CD14-positive monocyte (primary cell): ENCODE data around the gene C1orf50. TPM values are rescaled to one million over a fixed set of nuclear protein-coding genes. Genes with fewer than 3 reads are reported as not detected.

Experiments
- DNase-seq, 3 donors: peaks; one replicate each; pipeline ENCODE4 v3.0.0-alpha.2; 2011 to 2022
- H2AFZ ChIP-seq: 2 replicates; pipeline ENCODE4 v1.6.0; 2012; ENCODE audit warnings: mild to moderate bottlenecking, low read depth, low read length, inconsistent platforms; ENCODE audit not compliant: insufficient read depth, poor library complexity, severe bottlenecking
- H3K27ac ChIP-seq, 2 donors: 1 replicate in 1 of 2; 2 replicates in 1 of 2; pipeline ENCODE4 v1.5.1; 2012 to 2013; ENCODE audit warnings: low read length in 2 of 2, control low read depth in 1 of 2, inconsistent platforms in 1 of 2, low read depth in 1 of 2, mild to moderate bottlenecking in 1 of 2
- H3K27me3 ChIP-seq, 2 donors: one replicate each; pipeline versions ENCODE4 v1.6.0 to v1.6.1; 2011 to 2013; ENCODE audit warnings: low read length in 2 of 2; ENCODE audit not compliant: control insufficient read depth in 2 of 2, insufficient read depth in 2 of 2
- H3K36me3 ChIP-seq, 2 donors: replicated peaks in 1 of 2; 1 replicate in 1 of 2; 2 replicates in 1 of 2; pipeline versions ENCODE4 v1.5.1 to v1.6.1; 2012 to 2013; ENCODE audit warnings: low read length in 2 of 2, control low read depth in 1 of 2, inconsistent platforms in 1 of 2, mild to moderate bottlenecking in 1 of 2; ENCODE audit not compliant: insufficient read depth in 2 of 2, control insufficient read depth in 1 of 2
- H3K4me1 ChIP-seq, 2 donors: 1 replicate in 1 of 2; 2 replicates in 1 of 2; pipeline versions ENCODE4 v1.5.1 to v1.6.1; 2012 to 2013; ENCODE audit warnings: low read length in 2 of 2, control low read depth in 1 of 2, inconsistent platforms in 1 of 2, mild to moderate bottlenecking in 1 of 2, moderate library complexity in 1 of 2; ENCODE audit not compliant: insufficient read depth in 2 of 2, control insufficient read depth in 1 of 2
- H3K4me2 ChIP-seq: replicated peaks from 2 replicates; pipeline ENCODE3; 2012; ENCODE audit warnings: low read length, moderate library complexity, mild to moderate bottlenecking; ENCODE audit not compliant: poor library complexity, severe bottlenecking; ENCODE audit errors: extremely low read depth
- H3K4me3 ChIP-seq, 3 experiments: fragments of 200-600 bp in 1 of 3; sonication (generic) in 1 of 3; replicated peaks in 1 of 3; 1 replicate in 2 of 3; 2 replicates in 1 of 3; pipeline ENCODE4 v1.5.1; 2011 to 2013; ENCODE audit warnings: low read length in 3 of 3, mild to moderate bottlenecking in 3 of 3, control low read depth in 2 of 3, low read depth in 2 of 3, inconsistent platforms in 1 of 3, moderate library complexity in 1 of 3
- H3K79me2 ChIP-seq: 2 replicates; pipeline ENCODE4 v1.6.0; 2012; ENCODE audit warnings: mild to moderate bottlenecking, control low read depth, inconsistent platforms, low read length, moderate library complexity; ENCODE audit not compliant: insufficient read depth
- H3K9ac ChIP-seq: 2 replicates; pipeline ENCODE4 v1.6.0; 2017; ENCODE audit warnings: low read length, mild to moderate bottlenecking; ENCODE audit not compliant: insufficient read depth, poor library complexity, severe bottlenecking
- H3K9me3 ChIP-seq, 2 donors: replicated peaks in 1 of 2; 1 replicate in 1 of 2; 2 replicates in 1 of 2; pipeline versions ENCODE4 v1.5.1 to v1.6.1; 2012 to 2013; ENCODE audit warnings: low read length in 2 of 2, control low read depth in 1 of 2; ENCODE audit not compliant: control insufficient read depth in 1 of 2, insufficient read depth in 1 of 2
- H4K20me1 ChIP-seq: 2 replicates; pipeline ENCODE4 v1.6.0; 2012; ENCODE audit warnings: mild to moderate bottlenecking, low read length, control low read depth, moderate library complexity; ENCODE audit not compliant: insufficient read depth
- H3K27ac Mint-ChIP-seq, 7 donors: one replicate each; pipeline ENCODE4 v1.8.0; 2020; ENCODE audit warnings: mild to moderate bottlenecking in 7 of 7, mixed read lengths in 7 of 7, moderate library complexity in 6 of 7, inconsistent platforms in 2 of 7
- H3K27me3 Mint-ChIP-seq, 3 donors: one replicate each; pipeline ENCODE4 v1.8.0; 2021 to 2022; ENCODE audit warnings: low read depth in 3 of 3, mild to moderate bottlenecking in 3 of 3, mixed read lengths in 3 of 3, moderate library complexity in 3 of 3, inconsistent platforms in 1 of 3
- H3K36me3 Mint-ChIP-seq, 2 donors: one replicate each; pipeline ENCODE4 v1.8.0; 2020; ENCODE audit warnings: mixed read lengths in 2 of 2, inconsistent platforms in 1 of 2, mild to moderate bottlenecking in 1 of 2
- H3K4me1 Mint-ChIP-seq: one replicate; pipeline ENCODE4 v1.8.0; 2020; ENCODE audit warnings: mild to moderate bottlenecking, mixed read lengths
- H3K4me3 Mint-ChIP-seq, 2 donors: one replicate each; pipeline ENCODE4 v1.8.0; 2020; ENCODE audit warnings: mild to moderate bottlenecking in 2 of 2, mixed read lengths in 2 of 2, moderate library complexity in 1 of 2
- H3K9me3 Mint-ChIP-seq, 7 donors: one replicate each; pipeline ENCODE4 v1.8.0; 2020 to 2022; ENCODE audit warnings: mixed read lengths in 7 of 7, mild to moderate bottlenecking in 6 of 7, moderate library complexity in 6 of 7, inconsistent platforms in 2 of 7
- WGBS: methylation state at CpG from one replicate; pipeline ENCODE4 v1.1.5; 2013; ENCODE audit warnings: missing lambda C conversion rate; ENCODE audit not compliant: insufficient coverage; 5-methylcytosine and 5-hydroxymethylcytosine counted together
- intact Hi-C, 2 donors: fragments of 100-400 bp; cut with micrococcal nuclease; formaldehyde crosslinking; loops; one replicate each; pipeline versions ENCODE4 v1.15.0 to v1.15.1; 2023
- polyA plus RNA-seq, 3 donors: library from polyadenylated mRNA; depleted of rRNA in 1 of 3; unstranded in 2 of 3; stranded (reverse) in 1 of 3; fragments of 300-500 nt in 2 of 3; fragments of >200 nt in 1 of 3; fragmentation: Illumina TruSeq in 2 of 3; gene quantifications; 1 replicate in 2 of 3; 2 replicates in 1 of 3; pipeline ENCODE4 v1.2.3, GENCODE V29; 2012 to 2021
- TF ChIP-seq, protein P1 (sequence below): fragments of 200-600 bp; IDR thresholded peaks from one replicate; pipeline ENCODE4 v1.8.0; 2022; ENCODE audit warnings: antibody characterized with exemption, mild to moderate bottlenecking

The C1orf50 gene
- polyA plus RNA-seq, 3 donors, result 3.7 to 9.2 (median 4.3) TPM

DNA sequence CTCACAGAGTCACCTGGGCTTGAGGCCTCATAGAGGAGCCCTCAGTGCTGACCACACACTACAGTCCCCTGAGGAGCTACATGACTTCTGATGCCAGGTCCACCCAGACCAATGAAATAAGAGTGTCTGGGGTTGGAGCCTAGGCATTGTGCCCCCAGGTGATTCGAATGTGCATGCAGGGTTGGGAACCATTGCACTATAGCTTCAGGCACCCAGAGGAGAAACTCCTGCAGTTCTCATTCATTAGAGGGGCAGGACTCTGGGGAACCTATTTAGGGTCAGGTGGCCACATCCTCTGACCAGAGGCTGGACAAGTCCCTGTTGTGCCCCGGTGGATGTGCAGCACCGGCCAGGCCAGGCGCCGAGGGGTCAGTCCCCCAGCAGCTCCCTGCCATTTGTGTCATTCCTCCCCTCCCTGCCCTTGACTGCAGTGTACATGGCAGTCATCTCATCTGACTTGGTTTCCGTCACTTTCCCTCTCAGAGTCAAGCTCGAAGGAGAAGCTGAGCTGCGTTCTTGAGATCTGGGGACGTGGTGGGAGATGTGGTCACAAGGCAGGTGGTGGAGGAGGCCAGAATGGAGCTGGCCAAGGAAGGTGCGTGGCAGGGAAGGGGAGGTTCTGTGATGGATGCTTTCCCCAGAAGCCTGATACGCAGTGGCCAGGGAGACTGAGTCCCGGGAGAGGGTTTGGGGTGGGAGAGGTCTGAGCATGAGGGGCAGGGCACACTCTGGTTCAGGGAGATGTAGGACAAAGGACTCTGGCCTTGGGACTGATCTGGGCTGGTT, 33.4 kb upstream of the C1orf50 start:
- no peak overlapping the region for H3K4me2 ChIP-seq
- Mint-ChIP-seq H3K4me3 (no peak overlapping the region), H3K4me1 (peaks cover 24% of the 10 kb centered on the region), H3K9me3 (peaks cover 0 to 3% (median 0%) of the 10 kb centered on the region in 7 donors), H3K27me3 (peaks cover 0 to 1% (median 1%) of the 10 kb centered on the region in 3 donors), H3K36me3 (peaks cover 0 to 5% of the 10 kb centered on the region in 2 donors), H3K27ac (no peak overlapping the region)
- no peaks in the 10 kb centered on the region for H3K27me3 ChIP-seq
- H3K9me3 ChIP-seq, result no peaks in the 10 kb centered on the region
- no peaks in the 10 kb centered on the region for H3K36me3 ChIP-seq
- 90% methylated on average over 9 of the region's 12 CpGs for WGBS
- peaks cover 26 to 27% of the 10 kb centered on the region in 2 donors for H3K4me1 ChIP-seq
- no peak overlapping the region for H3K9ac ChIP-seq
- no peaks in the 10 kb centered on the region for H4K20me1 ChIP-seq
- intact Hi-C loops, result no loop called here
- TF ChIP-seq, protein P1, sequence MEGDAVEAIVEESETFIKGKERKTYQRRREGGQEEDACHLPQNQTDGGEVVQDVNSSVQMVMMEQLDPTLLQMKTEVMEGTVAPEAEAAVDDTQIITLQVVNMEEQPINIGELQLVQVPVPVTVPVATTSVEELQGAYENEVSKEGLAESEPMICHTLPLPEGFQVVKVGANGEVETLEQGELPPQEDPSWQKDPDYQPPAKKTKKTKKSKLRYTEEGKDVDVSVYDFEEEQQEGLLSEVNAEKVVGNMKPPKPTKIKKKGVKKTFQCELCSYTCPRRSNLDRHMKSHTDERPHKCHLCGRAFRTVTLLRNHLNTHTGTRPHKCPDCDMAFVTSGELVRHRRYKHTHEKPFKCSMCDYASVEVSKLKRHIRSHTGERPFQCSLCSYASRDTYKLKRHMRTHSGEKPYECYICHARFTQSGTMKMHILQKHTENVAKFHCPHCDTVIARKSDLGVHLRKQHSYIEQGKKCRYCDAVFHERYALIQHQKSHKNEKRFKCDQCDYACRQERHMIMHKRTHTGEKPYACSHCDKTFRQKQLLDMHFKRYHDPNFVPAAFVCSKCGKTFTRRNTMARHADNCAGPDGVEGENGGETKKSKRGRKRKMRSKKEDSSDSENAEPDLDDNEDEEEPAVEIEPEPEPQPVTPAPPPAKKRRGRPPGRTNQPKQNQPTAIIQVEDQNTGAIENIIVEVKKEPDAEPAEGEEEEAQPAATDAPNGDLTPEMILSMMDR, result no peak
- no peaks in the 10 kb centered on the region for H3K79me2 ChIP-seq
- no peak overlapping the region for H3K4me3 ChIP-seq
- no peak overlapping the region for H2AFZ ChIP-seq
- H3K27ac ChIP-seq, result no peak overlapping the region
- DNase-seq, result no peak

DNA sequence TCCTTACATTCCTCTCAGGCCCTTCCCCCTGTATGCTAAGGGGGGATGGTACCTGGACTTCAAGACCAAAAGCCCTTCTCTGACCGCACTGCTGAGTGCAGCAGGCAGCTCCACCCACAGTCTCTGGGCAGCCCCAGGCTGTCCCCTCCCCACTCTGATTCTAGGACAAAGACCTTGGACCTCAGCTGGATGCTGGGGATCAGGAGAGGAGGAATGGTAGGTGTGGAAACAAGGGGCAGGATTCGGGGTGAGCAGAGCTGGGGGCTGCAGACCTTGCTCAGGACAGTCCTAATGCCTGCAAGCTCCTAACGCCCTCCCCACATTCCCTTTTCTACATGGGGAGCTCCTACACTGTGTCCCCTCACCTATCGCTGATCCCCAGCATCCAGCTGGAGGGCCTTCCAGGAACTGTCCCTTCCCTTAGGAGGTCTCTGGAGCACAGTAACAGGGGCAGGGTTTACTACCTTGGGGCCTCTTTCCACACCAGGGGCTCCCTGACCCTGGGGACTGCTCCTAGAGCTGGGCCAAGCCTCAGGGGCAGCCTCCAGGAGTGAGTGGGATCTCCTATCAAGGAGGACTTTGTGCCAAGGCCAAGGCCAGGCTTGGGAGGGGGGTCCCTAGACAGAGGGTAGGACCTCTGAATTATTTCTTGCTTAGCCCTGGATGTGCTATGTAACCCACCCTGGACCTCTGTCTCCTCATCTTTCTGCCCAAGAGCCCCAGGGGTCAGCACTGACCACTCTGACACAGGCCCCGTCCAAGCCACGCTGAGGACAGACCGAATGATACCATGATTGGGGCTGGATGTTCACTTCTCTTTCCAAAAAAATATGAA, 32.6 kb upstream of the C1orf50 start:
- H3K4me3 Mint-ChIP-seq, result no peak overlapping the region
- no peaks in the 10 kb centered on the region for H3K79me2 ChIP-seq

More for the DNA sequence above, 32.6 kb upstream of the C1orf50 start:
- DNase-seq, result no peak
- Histone ChIP-seq H4K20me1 (no peaks in the 10 kb centered on the region), H3K9me3 (no peaks in the 10 kb centered on the region), H3K9ac (no peak overlapping the region), H3K27me3 (no peaks in the 10 kb centered on the region), H2AFZ (no peak overlapping the region), H3K4me1 (peaks cover 26 to 30% of the 10 kb centered on the region in 2 donors), H3K27ac (no peak overlapping the region), H3K36me3 (no peaks in the 10 kb centered on the region), H3K4me2 (no peak overlapping the region), H3K4me3 (no peak overlapping the region)
- H3K9me3 Mint-ChIP-seq, result peaks cover 0 to 3% (median 0%) of the 10 kb centered on the region in 7 donors
- intact Hi-C loops, result no loop called here
- 100% methylated on average over 4 of the region's 7 CpGs for WGBS
- H3K4me1 Mint-ChIP-seq, result peaks cover 26% of the 10 kb centered on the region
- TF ChIP-seq, protein P1, result no peak
- peaks cover 0 to 2% (median 1%) of the 10 kb centered on the region in 3 donors for H3K27me3 Mint-ChIP-seq
- H3K27ac Mint-ChIP-seq, result no peak overlapping the region
- peaks cover 0 to 5% of the 10 kb centered on the region in 2 donors for H3K36me3 Mint-ChIP-seq
